ENCODE results near the gene AGRP.

AGRP gene

GRCh38 chr16:67528222-67528869 is 45.0 kb upstream of the AGRP start, which contains the start of gene RIPOR1:
TSS of gene RIPOR1 (plus strand) at chr16:67528829. CDS start at chr16:67538447, 9,618 bp downstream.
- H3K9me3 ChIP-seq: no peaks in the 10 kb centered on the region
- TF ChIP-seq CTCF (IDR thresholded peaks at IDR 0.05): no peak
- peaks cover 43 to 47% of the 10 kb centered on the region in 2 experiments for H3K4me1 ChIP-seq (ENCODE audit: control insufficient read depth in 1 of 2, insufficient read depth in 1 of 2, low read depth in 1 of 2, low read length in 1 of 2)
- H3K36me3 ChIP-seq: no peaks in the 10 kb centered on the region
- H3K27ac ChIP-seq: peak within 1 kb of the TSS; percentile 94
- no peaks in the 10 kb centered on the region for H3K27me3 ChIP-seq
- H3K4me3 ChIP-seq (ENCODE audit: low read depth in 1 of 2, low read length in 1 of 2): peak within 1 kb of the TSS; percentile 87 to 96

- Histone ChIP-seq H3K4me1 (ENCODE audit: control insufficient read depth in 1 of 2, insufficient read depth in 1 of 2, low read depth in 1 of 2, low read length in 1 of 2) (peaks cover 34% of the 10 kb centered on the region in 2 experiments), H3K9me3 (no peaks in the 10 kb centered on the region), H3K27ac (no peak overlapping the region), H3K27me3 (no peaks in the 10 kb centered on the region), H3K36me3 (no peaks in the 10 kb centered on the region), H3K4me3 (ENCODE audit: low read depth in 1 of 2, low read length in 1 of 2) (no peak overlapping the region)
- no peak for TF ChIP-seq CTCF (IDR thresholded peaks at IDR 0.05)
Observed at GRCh38 chr16:67526149-67526791, 42.9 kb upstream of the AGRP start.

GRCh38 chr16:67525176-67525860 is 42.0 kb upstream of the AGRP start:
- H3K4me3 ChIP-seq (ENCODE audit: low read depth in 1 of 2, low read length in 1 of 2): no peak overlapping the region
- H3K9me3 ChIP-seq: no peaks in the 10 kb centered on the region
- no peak for TF ChIP-seq CTCF (IDR thresholded peaks at IDR 0.05)
- no peaks in the 10 kb centered on the region for H3K36me3 ChIP-seq
- H3K4me1 ChIP-seq (ENCODE audit: control insufficient read depth in 1 of 2, insufficient read depth in 1 of 2, low read depth in 1 of 2, low read length in 1 of 2): peaks cover 25 to 31% of the 10 kb centered on the region in 2 experiments
- no peaks in the 10 kb centered on the region for H3K27me3 ChIP-seq
- no peak overlapping the region for H3K27ac ChIP-seq

GRCh38 chr16:67521095-67521804 is 37.9 kb upstream of the AGRP start:
- H3K9me3 ChIP-seq: no peaks in the 10 kb centered on the region
- peak overlapping the region; percentile 68 to 74 for H3K4me3 ChIP-seq (ENCODE audit: low read depth in 1 of 2, low read length in 1 of 2)
- no peaks in the 10 kb centered on the region for H3K36me3 ChIP-seq
- peak overlapping the region; percentile 98 for H3K27ac ChIP-seq
- H3K27me3 ChIP-seq: no peaks in the 10 kb centered on the region
- TF ChIP-seq CTCF (IDR thresholded peaks at IDR 0.05): peak; percentile 94
- H3K4me1 ChIP-seq (ENCODE audit: control insufficient read depth in 1 of 2, insufficient read depth in 1 of 2, low read depth in 1 of 2, low read length in 1 of 2): peaks cover 12 to 14% of the 10 kb centered on the region in 2 experiments

GRCh38 chr16:67519242-67519641 is 35.9 kb upstream of the AGRP start:
- Histone ChIP-seq H3K27me3 (no peaks in the 10 kb centered on the region), H3K4me3 (ENCODE audit: low read depth in 1 of 2, low read length in 1 of 2) (no peak overlapping the region), H3K9me3 (no peaks in the 10 kb centered on the region), H3K27ac (no peak overlapping the region), H3K4me1 (ENCODE audit: control insufficient read depth in 1 of 2, insufficient read depth in 1 of 2, low read depth in 1 of 2, low read length in 1 of 2) (peaks cover 19 to 22% of the 10 kb centered on the region in 2 experiments), H3K36me3 (no peaks in the 10 kb centered on the region)
- no peak for TF ChIP-seq CTCF (IDR thresholded peaks at IDR 0.05)
